Stimulated activated CD4-positive, alpha-beta T cell treated with anti-CD3 and anti-CD28 coated beads, Interleukin-4, amount 100 ng/mL, for 1 hour (primary cell): ENCODE data around the gene HYOU1.
"Not testable (repeated sequence)": the region's sequence is repeated elsewhere in the genome, so short reads cannot be mapped to it uniquely, and the experiment has no call there.

Experiments used
- DNase-seq: peaks from one replicate; pipeline ENCODE4 v3.0.0-alpha.2; 2020

HYOU1 gene, protein sequence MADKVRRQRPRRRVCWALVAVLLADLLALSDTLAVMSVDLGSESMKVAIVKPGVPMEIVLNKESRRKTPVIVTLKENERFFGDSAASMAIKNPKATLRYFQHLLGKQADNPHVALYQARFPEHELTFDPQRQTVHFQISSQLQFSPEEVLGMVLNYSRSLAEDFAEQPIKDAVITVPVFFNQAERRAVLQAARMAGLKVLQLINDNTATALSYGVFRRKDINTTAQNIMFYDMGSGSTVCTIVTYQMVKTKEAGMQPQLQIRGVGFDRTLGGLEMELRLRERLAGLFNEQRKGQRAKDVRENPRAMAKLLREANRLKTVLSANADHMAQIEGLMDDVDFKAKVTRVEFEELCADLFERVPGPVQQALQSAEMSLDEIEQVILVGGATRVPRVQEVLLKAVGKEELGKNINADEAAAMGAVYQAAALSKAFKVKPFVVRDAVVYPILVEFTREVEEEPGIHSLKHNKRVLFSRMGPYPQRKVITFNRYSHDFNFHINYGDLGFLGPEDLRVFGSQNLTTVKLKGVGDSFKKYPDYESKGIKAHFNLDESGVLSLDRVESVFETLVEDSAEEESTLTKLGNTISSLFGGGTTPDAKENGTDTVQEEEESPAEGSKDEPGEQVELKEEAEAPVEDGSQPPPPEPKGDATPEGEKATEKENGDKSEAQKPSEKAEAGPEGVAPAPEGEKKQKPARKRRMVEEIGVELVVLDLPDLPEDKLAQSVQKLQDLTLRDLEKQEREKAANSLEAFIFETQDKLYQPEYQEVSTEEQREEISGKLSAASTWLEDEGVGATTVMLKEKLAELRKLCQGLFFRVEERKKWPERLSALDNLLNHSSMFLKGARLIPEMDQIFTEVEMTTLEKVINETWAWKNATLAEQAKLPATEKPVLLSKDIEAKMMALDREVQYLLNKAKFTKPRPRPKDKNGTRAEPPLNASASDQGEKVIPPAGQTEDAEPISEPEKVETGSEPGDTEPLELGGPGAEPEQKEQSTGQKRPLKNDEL

DNA sequence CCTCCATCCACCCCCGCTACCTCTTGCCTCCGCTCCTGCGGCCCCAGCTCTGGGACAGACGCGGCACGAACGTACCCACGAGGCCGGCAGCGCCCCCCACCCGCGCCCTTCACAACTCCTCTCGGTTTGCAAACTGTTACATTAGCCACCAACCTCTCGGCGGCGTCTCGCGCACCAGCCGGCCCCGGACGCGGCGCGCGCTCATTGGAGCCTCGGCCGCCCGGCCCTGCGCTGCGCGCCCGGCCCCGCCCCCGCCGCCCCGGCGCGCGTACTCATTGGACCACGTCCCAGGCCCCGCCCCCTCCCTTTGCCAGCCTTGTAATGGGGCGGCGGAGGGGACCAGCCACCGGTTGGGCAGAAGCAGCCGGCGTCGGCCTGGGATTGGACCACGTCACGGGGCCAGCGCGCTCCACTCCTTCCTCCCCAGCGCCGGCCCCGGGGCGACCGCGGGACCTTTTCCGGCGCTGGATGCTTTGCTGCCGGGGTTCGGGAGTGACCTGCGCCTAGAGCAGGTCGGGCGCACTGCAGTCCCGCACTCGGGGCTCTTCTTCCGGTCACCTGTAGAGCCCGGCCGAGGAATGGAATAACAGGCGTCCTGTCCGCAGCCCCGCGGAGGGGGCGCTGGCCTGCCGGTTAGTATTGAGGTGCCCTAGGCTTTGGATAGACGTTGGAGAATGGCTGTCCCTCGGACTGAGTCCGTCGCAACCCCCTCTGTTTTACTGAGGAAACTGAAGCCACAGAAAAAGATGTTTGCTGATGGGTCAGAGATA is at the start of gene HYOU1:
Gene HYOU1 (minus strand): TSS at position 206 of the 770 bp plus-strand sequence. CDS start 1,045 bp downstream, outside the sequence.
- DNase-seq = peak; percentile 99

DNA sequence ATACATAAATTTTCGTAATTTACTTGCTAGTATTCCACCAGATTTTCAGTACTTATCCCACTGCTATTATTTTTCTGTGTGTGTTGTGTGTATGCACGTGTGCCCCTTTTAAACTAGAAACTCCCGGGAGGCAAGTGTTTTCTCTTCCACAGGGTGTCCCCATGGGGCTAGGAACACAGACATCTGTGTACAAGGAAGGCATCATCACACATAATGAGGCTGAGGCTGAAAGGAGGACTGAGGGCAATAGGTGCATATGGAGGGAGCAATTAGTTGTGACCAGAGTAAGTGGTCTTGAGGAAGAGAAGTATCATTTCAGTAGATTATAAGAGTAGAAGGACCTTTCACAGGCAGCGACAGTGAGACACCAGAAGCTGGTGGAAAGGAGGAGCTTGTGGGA is 46.8 kb upstream of the HYOU1 start:
- no peak for DNase-seq

DNA sequence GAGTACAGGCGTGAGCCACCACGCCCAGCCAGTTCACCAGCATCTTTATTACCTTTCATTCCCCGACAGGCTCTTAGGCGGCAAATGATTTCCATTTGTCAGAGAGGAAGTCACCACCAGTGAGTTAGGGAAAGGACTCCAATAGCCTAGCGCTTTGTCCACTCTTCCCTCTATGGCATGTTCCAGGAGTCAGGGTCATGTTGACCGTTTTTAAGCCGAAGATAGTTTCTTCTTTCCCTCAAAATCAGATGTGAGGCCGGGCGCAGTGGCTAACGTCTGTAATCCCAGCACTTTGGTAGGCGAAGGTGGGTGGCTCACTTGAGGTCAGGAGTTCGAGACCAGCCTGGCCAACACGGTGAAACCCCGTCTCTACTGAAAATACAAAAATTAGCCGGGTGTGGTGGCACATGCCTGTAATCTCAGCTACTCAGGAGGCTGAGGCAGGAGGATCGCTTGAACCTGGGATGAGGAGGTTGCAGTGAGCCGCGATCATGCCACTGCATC is 46.2 kb upstream of the HYOU1 start:
- not testable (repeated sequence) for DNase-seq

DNA sequence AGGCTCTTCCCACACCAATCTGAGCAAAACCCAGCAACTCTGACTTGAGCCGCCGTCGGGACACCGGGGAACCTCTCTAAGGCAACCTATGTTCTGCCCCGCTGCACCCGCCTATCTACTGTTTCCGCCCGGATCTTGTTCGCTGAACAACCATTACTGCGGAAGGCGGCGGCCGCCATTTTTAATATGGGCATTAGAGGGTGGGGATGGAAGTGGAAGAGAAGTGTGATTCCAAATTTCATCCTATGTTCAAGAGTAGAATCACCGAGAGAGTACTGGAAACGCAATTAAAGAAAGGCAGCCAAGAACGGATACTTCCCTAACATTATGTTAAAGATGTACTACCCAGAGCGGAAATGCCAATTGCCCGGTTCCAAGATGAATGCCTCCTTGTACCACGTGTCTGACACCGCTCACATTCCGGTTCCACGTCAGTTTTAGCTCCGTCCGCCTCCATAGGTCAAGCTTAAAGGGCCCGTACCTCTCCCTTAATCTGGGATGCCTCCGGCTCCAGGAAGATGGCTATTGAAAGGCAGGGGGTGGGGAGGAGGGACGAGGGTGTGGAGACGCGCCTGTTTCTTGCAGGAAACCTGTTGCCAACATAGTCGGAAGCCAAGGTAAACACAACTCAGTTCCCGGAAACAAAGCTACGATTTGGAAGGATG is 44.9 kb upstream of the HYOU1 start, which contains the start of gene DPAGT1:
Gene DPAGT1 (minus strand): TSS at position 95 of the 665 bp plus-strand sequence. CDS start 198 bp downstream, outside the sequence.
- peak; percentile 81 for DNase-seq

DNA sequence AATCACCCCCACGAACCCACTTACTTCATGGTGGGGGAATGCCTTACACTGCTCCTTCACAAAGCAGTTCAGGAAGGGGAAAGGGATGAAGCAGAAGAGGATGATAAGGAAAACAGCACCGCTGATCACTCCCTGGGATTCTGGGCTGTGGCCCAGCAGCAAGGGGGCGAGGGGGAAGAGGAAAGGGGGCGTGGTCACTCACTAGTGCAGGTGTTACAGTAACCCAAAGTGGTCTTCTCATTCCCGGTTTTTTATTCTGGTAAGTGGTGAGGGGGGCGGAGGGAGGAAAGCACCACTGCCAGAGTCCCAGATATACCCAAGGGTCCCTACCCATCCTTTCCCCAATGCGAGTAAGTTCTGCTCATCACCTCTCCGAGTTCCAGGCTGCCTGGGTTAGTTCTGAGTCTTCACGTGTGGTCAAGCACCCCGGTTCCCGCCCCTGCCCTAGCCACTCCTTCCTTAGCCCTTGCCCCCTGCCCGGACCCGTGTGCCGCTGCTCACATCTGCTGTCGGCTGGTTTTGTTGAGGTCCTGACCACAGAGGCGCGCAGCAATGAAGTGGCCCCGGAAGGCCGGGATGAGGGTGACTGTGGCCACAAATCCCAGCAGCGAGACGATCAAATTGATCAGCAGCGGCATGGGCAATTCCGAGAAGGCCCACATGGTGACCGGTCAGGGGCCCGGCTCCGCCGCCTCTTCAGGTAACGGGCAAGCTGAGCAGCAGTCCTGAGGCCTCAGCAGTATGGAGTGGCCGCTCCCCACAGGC is 44.2 kb upstream of the HYOU1 start:
- no peak for DNase-seq

DNA sequence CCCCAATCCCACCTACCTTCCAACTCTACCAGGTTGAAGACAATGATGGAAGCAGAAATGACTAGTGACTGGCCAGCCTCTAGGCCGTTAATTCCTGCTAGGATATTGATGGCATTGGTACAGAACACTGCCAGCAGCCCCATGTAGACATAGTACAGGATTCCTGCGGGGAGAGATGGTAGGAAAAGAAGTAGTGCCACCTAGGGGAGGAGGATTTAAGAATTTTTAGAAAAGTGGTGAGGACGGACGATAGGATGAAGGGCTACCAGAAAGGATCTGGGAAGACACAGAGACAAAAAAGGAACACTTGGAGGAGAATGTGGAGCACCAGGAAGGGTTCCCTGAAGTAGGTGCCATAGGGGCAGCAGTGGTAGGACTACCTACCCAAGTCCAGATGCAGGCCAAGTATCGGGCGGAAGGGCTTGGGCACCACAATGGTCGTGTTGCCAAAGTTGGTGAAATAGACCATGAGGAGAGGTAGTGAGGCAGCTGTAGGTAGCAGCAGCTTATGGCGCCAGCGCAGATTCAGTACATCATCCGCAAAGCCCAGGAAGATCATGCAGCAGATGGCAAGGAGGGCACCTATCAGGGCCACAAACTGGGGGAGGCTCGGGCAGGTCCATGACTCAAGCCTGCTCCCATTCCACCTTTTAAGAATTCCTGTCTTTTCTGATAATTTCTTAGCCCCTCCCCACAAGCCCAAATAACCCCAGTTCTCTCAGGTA is 43.4 kb upstream of the HYOU1 start:
- no peak for DNase-seq

DNA sequence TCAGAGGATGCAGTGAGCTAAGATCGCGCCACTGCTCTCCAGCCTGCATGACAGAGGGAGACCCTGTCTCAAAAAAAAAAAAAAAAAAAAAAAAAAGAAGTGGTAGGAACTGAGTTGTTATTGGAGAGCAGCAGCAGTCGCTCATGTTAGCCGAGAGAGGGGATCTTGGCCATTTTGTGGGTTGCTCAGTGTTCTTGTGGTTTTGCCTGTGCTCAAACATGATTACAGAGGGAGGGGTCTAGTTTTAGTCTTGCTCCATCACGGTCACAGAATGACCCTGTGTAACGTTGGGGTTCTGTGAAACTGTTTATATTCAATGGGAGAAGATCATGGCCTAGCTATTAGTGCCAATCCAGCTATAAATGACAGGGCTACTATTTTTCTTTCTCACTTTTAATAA is 42.7 kb upstream of the HYOU1 start:
- DNase-seq = no peak

DNA sequence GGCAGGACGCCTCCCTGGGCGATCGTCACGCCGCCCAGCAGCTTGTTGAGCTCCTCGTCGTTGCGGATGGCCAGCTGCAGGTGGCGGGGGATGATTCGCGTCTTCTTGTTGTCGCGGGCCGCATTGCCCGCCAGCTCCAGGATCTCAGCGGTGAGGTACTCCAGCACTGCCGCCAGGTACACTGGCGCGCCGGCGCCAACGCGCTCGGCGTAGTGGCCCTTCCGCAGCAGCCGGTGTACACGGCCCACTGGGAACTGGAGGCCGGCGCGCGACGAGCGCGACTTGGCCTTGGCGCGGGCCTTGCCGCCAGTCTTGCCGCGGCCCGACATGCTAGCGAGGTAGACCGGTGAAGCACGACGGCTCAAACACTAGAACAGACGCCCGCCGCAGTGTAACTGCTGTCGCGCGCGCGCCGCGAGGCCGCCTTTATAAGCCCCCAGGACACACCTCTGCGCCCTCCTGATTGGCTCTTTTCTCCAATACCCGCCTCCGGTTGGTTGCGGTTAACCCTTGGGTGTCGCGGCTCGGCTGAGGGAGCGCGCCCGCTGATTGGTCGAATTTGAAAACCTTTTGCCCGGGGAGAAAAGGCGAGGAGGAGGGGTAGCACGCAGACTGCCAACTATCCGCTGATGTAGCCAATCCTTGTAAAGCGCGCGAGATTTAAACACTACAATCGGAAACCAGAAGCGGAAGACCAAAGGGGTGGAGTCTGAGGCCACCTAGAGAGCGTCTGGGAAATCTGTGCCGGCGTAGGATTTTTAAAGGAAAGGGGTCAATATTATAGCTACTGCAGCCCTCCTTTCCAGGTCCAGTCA is 38.3 kb upstream of the HYOU1 start:
- peak; percentile 98 for DNase-seq

DNA sequence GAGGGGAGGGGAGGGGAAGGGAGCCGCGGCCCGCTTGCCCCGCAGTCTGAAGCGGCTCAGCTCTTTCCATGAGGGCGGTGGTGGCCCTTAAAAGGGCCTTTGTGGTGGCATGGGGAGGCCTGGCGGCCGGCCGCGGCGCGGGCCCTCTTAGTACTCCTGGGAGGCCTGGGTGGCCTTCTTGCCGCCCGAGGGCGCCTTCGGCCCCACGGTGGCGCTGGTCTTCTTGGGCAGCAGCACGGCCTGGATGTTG is 37.7 kb upstream of the HYOU1 start:
- peak; percentile 57 for DNase-seq

DNA sequence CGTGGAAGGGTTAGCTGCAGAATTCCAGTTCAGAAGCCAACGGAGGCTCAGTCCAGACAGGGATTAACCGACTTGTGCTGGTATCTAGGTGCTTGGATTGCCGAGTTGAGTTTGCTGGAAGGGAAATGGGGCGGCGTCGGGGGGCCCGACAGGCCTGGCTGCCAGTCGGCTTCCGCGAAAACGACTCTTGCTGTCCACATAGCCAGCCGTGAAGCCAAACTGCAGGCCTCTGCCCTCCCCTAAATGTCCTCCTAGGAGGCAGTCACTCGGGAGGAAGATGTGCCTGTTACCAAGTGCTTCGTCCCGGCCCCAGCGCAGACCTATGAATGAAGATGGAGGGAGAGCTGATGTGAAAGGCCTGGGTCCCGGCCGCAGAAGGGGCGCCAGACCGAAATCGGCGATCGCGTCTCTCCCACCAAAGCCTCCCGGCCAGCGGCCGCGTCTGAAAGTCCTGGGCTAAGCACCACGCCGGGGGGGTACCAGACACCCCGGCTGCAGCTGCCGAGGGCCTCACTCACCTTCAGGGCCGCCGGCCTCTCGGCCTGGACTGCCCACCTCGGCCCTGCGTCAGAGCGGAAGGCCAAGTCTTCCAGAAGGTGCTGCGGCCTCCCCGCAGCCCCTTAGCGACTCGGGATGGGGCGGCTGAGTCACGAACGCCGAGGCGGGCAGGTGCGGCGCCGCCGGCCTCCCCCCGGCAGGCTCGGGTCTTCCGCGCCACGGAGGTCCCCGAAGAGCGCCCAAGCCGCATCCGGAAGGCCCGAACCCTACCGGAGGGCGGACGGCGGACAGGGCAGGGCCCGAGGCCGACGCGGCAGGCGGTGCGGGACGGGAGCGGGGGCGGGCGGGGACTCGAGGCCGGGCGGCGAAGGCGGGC is 37.2 kb upstream of the HYOU1 start:
- DNase-seq = peak; percentile 58

DNA sequence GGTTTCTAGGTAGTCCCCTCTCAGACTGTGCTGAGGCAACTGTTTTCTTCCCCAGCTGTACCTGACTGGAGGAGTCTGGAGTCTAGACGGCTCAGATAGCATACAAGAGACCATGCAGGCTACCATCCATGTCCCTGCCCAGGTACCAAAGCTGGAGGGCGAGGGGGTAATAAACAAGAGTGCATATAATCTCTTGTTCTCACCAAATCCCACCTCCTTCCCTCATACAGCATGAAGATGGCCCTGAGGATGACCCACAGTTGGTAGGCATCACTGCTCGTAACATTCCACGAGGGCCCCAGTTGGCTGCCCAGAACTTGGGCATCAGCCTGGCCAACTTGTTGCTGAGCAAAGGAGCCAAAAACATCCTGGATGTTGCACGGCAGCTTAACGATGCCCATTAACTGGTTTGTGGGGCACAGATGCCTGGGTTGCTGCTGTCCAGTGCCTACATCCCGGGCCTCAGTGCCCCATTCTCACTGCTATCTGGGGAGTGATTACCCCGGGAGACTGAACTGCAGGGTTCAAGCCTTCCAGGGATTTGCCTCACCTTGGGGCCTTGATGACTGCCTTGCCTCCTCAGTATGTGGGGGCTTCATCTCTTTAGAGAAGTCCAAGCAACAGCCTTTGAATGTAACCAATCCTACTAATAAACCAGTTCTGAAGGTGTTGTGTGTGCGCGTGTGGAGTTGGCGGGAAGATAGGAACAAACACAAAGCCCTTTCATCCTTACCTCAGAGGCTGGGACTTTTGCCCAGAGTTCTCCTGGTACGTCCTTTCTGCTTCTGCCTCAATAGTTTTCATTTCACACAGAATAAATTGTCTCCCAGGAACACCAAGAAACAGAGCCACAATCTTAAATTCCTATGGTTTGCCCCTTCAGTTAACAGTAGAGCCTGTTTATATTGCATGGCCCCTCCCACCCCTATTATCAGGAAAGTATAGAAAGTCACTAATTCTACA is 36.2 kb upstream of the HYOU1 start:
- no peak for DNase-seq

DNA sequence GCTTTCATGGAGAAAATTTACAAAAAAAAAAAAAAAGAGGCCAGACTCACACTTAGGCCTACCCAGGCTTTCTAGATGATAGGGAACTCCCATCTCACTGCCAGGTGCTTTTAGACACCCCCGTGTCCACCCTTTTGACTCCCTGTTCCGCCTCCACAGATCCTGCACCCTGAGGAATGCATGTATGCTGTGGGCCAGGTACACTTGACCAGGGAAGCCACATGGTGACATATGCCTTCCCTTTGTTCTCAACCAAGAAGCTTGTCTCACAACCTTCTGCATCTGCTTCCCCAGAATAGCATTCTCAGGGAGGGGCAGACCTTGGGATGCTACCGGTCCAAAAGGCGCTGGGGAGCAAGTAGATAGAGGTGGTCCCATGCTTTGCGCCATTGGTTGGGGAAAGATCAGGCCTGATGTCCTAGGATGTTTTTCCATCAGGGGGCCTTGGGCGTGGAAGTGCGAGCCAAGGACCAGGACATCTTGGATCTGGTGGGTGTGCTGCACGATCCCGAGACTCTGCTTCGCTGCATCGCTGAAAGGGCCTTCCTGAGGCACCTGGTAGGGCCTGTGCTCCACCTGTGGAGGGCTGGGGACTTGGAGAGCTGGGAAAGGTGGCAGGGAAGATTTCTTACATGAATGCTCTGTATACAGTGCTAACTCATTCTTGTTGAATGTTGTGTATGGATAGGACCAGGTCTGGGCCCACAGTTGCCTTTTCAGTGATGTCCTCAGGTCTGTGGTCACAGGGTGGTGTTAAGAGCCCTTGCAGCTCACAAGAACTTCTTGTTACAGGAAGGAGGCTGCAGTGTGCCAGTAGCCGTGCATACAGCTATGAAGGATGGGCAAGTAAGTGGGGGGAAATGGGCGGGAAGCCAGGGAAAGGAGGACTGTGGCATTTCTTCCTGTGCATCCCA is 35.2 kb upstream of the HYOU1 start:
- no peak for DNase-seq

DNA sequence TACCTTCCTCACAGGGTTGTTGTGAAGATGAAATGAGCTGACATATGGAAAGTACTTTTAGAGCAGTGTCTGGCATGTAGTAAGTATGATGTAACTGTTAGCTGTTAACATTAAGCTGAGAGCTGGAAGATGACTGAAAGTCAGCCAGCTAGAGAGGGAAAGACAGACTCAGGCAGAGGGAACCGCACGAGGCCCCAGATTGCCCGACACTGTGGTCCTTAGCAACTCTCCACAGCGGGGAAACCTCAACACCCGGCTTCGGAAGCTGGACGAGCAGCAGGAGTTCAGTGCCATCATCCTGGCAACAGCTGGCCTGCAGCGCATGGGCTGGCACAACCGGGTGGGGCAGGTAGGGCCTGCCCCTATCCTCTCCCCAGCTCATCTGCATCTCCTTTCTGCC is 34.2 kb upstream of the HYOU1 start:
- DNase-seq = no peak

DNA sequence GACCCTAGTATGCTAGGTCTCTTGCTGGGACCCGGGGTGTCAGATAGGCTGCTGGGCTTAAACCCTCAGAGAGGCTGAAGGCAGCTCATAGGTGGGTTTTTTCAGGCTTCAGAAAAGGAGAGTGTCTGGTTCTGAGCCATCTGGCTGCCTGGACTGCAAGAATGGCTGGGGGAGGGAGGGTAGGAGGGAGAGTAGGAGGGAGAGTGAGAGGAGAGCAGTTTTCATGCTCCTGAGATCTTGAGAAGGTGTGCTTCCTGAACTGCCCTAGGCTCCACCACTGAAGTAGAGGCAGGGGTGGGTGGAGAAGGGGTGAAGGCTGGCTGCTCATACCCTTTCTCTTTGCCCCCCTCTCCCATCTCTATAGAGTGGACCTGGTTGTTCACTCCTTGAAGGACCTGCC is 32.3 kb upstream of the HYOU1 start:
- no peak for DNase-seq

DNA sequence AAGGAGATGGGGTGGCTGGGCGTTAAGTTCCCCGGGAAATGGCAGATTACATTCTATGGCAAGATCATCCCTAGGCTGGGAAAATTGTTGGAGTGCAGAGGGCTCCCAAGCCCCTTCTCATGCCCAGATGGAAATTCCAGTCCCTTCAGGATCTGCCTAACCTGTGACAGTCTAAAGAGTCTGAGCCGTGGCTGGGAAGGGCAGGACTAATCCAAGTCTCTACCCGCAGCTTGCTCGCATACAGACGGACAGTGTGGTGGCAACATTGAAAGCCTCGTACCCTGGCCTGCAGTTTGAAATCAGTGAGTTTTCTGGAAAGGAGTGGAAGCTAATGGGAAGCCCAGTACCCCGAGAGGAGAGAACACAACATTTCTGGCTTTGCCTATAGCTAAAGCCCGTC is 31.4 kb upstream of the HYOU1 start:
- DNase-seq = no peak

DNA sequence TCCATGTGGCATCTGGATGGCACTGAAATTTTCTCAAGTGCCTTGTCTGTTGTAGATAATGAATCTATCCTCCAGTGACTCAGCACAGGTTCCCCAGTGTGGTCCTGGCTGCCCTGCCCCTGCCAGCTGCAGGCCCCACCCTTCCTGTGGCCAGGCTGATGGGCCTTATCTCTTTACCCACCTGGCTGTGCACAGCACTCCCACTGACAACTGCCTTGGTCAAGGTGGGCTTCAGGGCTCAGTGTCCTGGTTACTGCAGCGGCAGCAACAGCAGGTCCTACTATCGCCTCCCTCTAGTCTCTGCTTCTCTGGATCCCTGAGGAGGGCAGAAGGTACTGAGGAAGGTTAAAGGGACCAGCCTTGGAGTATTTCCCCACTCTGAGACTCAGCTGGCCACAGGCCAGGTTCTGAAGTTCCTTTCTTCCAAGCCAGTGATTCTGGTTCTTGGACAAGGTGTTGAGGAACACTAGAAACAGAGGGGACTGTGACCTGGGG is 30.8 kb upstream of the HYOU1 start:
- no peak for DNase-seq
